C4-2B (cell line): ENCODE data around the gene ALDH16A1.

Experiments used
- ZFX ChIP-seq: fragments of 450-650 bp; IDR thresholded peaks from 2 replicates; pipeline ENCODE4 v1.6.1; 2017
- TF ChIP-seq, protein P1 (sequence below): fragments of 450-650 bp; conservative IDR thresholded peaks from 2 replicates; pipeline ENCODE4 v1.5.1; 2017; ENCODE audit warnings: mild to moderate bottlenecking

DNA sequence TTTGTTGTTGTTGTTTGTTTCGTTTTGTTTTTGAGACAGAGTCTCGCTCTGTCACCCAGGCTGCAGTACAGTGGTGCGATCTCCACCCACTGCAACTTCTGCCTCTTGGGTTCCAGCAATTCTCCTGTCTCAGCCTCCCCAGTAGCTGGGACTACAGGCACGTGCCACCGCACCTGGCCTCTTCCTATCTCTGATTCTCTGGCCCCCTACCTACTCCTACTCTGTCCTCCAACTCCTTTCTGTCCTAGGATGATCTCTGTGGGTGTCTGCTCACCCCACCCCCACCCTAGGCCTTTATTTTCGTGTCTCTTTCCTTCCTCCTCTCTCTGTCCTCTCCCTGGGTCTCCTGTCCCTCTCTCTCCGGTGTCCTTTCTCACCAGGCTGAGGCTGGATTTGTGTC, 2.6 kb upstream of the ALDH16A1 start:
- TF ChIP-seq, protein P1, sequence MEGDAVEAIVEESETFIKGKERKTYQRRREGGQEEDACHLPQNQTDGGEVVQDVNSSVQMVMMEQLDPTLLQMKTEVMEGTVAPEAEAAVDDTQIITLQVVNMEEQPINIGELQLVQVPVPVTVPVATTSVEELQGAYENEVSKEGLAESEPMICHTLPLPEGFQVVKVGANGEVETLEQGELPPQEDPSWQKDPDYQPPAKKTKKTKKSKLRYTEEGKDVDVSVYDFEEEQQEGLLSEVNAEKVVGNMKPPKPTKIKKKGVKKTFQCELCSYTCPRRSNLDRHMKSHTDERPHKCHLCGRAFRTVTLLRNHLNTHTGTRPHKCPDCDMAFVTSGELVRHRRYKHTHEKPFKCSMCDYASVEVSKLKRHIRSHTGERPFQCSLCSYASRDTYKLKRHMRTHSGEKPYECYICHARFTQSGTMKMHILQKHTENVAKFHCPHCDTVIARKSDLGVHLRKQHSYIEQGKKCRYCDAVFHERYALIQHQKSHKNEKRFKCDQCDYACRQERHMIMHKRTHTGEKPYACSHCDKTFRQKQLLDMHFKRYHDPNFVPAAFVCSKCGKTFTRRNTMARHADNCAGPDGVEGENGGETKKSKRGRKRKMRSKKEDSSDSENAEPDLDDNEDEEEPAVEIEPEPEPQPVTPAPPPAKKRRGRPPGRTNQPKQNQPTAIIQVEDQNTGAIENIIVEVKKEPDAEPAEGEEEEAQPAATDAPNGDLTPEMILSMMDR: no peak
- TF ChIP-seq ZFX: no peak
